ENCODE measurements around the gene KDM6A.

KDM6A gene

GRCh38 chrX:44975666-44976263, 102.8 kb downstream of the KDM6A start:
- H3K4me3 ChIP-seq (ENCODE audit: low read length): no peak overlapping the region
- DNase-seq (ENCODE audit: low read depth): no peak
- TF ChIP-seq CTCF (conservative IDR thresholded peaks at IDR 0.05; ENCODE audit: low read depth, low read length): no peak

- DNase-seq (ENCODE audit: low read depth): no peak
- no peak for TF ChIP-seq CTCF (conservative IDR thresholded peaks at IDR 0.05; ENCODE audit: low read depth, low read length)
- no peak overlapping the region for H3K4me3 ChIP-seq (ENCODE audit: low read length)
These were observed 106.0 kb downstream of the KDM6A start for GRCh38 chrX:44978976-44979375.

DNA sequence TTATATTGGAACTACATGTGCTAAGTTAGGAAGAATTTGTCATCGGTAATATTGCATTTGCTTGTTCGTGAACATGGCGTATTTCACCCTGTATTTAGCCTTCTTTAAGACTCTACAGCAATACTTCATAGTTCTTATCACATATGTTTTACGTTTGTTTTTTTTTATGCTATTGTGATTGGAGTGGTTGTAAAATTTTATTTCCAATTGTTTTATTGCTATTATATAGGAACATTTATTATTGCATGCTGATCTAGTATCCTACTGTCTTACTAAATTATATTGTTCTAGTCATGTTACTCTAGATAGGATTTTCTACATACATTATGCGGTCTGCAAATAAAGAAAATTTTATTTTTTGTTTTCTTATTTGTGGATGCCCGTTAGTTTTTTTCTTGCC, 107.4 kb downstream of the KDM6A start:
- DNase-seq (ENCODE audit: low read depth): no peak
- H3K4me3 ChIP-seq (ENCODE audit: low read length): no peak overlapping the region
- no peak for TF ChIP-seq CTCF (conservative IDR thresholded peaks at IDR 0.05; ENCODE audit: low read depth, low read length)

GRCh38 chrX:44980883-44981282, 107.9 kb downstream of the KDM6A start:
- no peak overlapping the region for H3K4me3 ChIP-seq (ENCODE audit: low read length)
- DNase-seq (ENCODE audit: low read depth): no peak

DNA sequence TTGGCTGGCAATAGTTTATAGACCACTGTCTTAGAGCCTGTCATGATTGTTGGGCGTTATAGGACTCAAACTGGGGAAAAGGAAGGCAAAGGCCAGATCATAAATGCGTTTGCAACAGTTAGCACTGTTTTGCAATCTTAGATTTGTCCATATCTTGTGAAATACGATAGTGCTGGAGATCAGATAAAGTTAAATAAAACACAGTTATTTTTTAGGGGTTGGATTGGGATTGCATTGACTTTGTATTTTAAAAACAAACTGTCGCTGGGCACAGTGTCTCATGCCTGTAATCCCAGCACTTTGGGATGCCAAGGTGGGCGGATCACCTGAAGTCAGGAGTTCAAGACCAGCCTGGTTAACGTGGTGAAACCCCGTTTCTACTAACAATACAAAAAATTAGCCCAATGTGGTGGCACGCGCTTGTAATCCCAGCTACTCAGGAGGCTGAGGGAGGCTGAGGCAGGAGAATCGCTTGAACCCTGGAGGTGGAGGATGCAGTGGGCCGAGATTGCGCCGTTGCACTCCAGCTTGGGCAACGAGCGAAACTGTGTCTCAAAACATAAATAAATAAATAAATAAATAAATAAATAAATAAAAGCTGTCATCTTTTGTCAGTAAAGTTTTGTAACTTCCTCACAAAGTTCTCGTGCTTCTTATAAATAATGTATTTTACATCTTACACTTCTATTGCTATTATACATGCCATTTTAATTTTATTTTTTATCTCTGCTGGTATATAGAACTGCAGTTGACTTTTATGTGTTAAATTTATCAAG, 117.2 kb downstream of the KDM6A start:
- DNase-seq (ENCODE audit: low read depth): no peak
- no peak overlapping the region for H3K4me3 ChIP-seq (ENCODE audit: low read length)
- no peak for TF ChIP-seq CTCF (conservative IDR thresholded peaks at IDR 0.05; ENCODE audit: low read depth, low read length)

More at GRCh38 chrX:44980883-44981282, 107.9 kb downstream of the KDM6A start:
- no peak for TF ChIP-seq CTCF (conservative IDR thresholded peaks at IDR 0.05; ENCODE audit: low read depth, low read length)

GRCh38 chrX:44992775-44993174, 119.8 kb downstream of the KDM6A start:
- no peak for TF ChIP-seq CTCF (conservative IDR thresholded peaks at IDR 0.05; ENCODE audit: low read depth, low read length)
- no peak overlapping the region for H3K4me3 ChIP-seq (ENCODE audit: low read length)
- no peak for DNase-seq (ENCODE audit: low read depth)

GRCh38 chrX:44996277-44996676, 123.3 kb downstream of the KDM6A start:
- no peak for DNase-seq (ENCODE audit: low read depth)

More at GRCh38 chrX:44996277-44996676, 123.3 kb downstream of the KDM6A start:
- H3K4me3 ChIP-seq (ENCODE audit: low read length): no peak overlapping the region
- TF ChIP-seq CTCF (conservative IDR thresholded peaks at IDR 0.05; ENCODE audit: low read depth, low read length): no peak
